PC-9 (cell line): ENCODE data around the gene DOCK6. TPM values are rescaled to one million over a fixed set of nuclear protein-coding genes. Genes with fewer than 3 reads are reported as not detected.

Experiments
- BruUV-seq: library from RNA; stranded (reverse); fragments of 400-500 nt; replicated peaks from 2 replicates; lab custom pipeline; 2021; lab: Mats Ljungman, UMichigan
- CTCF ChIA-PET: fragments of 300-600 bp; sonication (Branson Sonifier 250); formaldehyde crosslinking; loops from one replicate; lab custom pipeline; 2022; ENCODE audit warnings: antibody characterized with exemption; lab: Charles Lee
- POLR2A ChIA-PET: fragments of 300-600 bp; sonication (Branson Sonifier 250); formaldehyde crosslinking; loops from one replicate; lab custom pipeline; 2022; ENCODE audit warnings: antibody characterized with exemption; ENCODE audit not compliant: unreplicated experiment; lab: Charles Lee
- DNase-seq, 2 experiments: peaks; one replicate each; pipeline versions ENCODE4 v3.0.0 to v3.0.0-alpha.2; 2015 to 2022; ENCODE audit warnings: mixed read lengths in 1 of 2
- H2AFZ ChIP-seq: fragments of 200-600 bp; sonication (generic); 2 replicates; pipeline ENCODE4 v1.8.1; 2017; ENCODE audit warnings: antibody characterized with exemption
- H3F3A ChIP-seq: fragments of 200-600 bp; sonication (generic); 2 replicates; pipeline ENCODE4 v1.8.1; 2017; ENCODE audit warnings: antibody characterized with exemption, mild to moderate bottlenecking, low read depth; ENCODE audit not compliant: insufficient read depth
- H3K27ac ChIP-seq: fragments of 200-600 bp; sonication (generic); 2 replicates; pipeline ENCODE4 v1.6.1; 2016; ENCODE audit warnings: mixed run types
- H3K27me3 ChIP-seq: fragments of 200-600 bp; sonication (generic); 2 replicates; pipeline ENCODE4 v1.6.1; 2016; ENCODE audit warnings: low read depth, mixed run types; ENCODE audit not compliant: insufficient read depth
- H3K36me3 ChIP-seq: fragments of 200-600 bp; sonication (generic); 2 replicates; pipeline ENCODE4 v1.6.1; 2016; ENCODE audit warnings: low read depth, mixed run types
- H3K4me1 ChIP-seq: fragments of 200-600 bp; sonication (generic); replicated peaks from 2 replicates; pipeline ENCODE4 v1.6.1; 2016; ENCODE audit warnings: mixed run types; ENCODE audit not compliant: insufficient read depth
- H3K4me2 ChIP-seq: fragments of 200-600 bp; sonication (generic); 2 replicates; pipeline ENCODE4 v1.6.1; 2017; ENCODE audit warnings: mixed run types
- H3K4me3 ChIP-seq: fragments of 200-600 bp; sonication (generic); 2 replicates; pipeline ENCODE4 v1.6.1; 2016; ENCODE audit warnings: mixed run types
- H3K79me2 ChIP-seq: fragments of 200-600 bp; sonication (generic); 2 replicates; pipeline ENCODE4 v1.6.1; 2017; ENCODE audit warnings: low read depth, mixed run types
- H3K9me2 ChIP-seq: fragments of 200-600 bp; sonication (generic); 2 replicates; pipeline ENCODE4 v1.8.1; 2017; ENCODE audit warnings: mild to moderate bottlenecking; ENCODE audit not compliant: insufficient read depth
- H3K9me3 ChIP-seq: fragments of 200-600 bp; sonication (generic); 2 replicates; pipeline ENCODE4 v1.8.1; 2016; ENCODE audit warnings: low read depth; ENCODE audit not compliant: insufficient read depth
- H4K20me1 ChIP-seq: fragments of 200-600 bp; sonication (generic); 2 replicates; pipeline ENCODE4 v1.8.1; 2017; ENCODE audit not compliant: insufficient read depth
- CTCF ChIP-seq: fragments of 200-600 bp; sonication (generic); conservative IDR thresholded peaks from 2 replicates; pipeline ENCODE4 v1.6.1; 2017; ENCODE audit warnings: mixed run types, antibody characterized with exemption, mild to moderate bottlenecking, moderate library complexity
- EZH2 ChIP-seq: fragments of 200-600 bp; sonication (generic); IDR thresholded peaks from 2 replicates; pipeline ENCODE4 v1.8.0; 2017; ENCODE audit warnings: antibody characterized with exemption, low read depth
- intact Hi-C: fragments of 100-400 bp; cut with micrococcal nuclease; formaldehyde crosslinking; loops from one replicate; pipeline ENCODE4 v1.10.0; 2022; ENCODE audit not compliant: unreplicated experiment
- total RNA-seq: library from RNA; stranded (reverse); gene quantifications from 2 replicates; pipeline ENCODE4 v1.2.3, GENCODE V29; 2021

Gene DOCK6
- total RNA-seq, 1 experiment from 2014 or later = 32.5 TPM

- H2AFZ ChIP-seq = no peak overlapping the region
- no peaks in the 10 kb centered on the region for H3K27me3 ChIP-seq
- ChIA-PET POLR2A (no interaction called here), CTCF (no interaction called here)
- H3K36me3 ChIP-seq = no peaks in the 10 kb centered on the region
- H3F3A ChIP-seq = peaks cover 20% of the 10 kb centered on the region
- H4K20me1 ChIP-seq = no peaks in the 10 kb centered on the region
- no peak overlapping the region for H3K4me2 ChIP-seq
- DNase-seq = no peak
- no peaks in the 10 kb centered on the region for H3K9me2 ChIP-seq
- no peak overlapping the region for H3K4me3 ChIP-seq
- no TSS peak for BruUV-seq
- no peaks in the 10 kb centered on the region for H3K9me3 ChIP-seq
- intact Hi-C loops = no loop called here
- no peak overlapping the region for H3K27ac ChIP-seq
- H3K79me2 ChIP-seq = no peaks in the 10 kb centered on the region
- peaks cover 24% of the 10 kb centered on the region for H3K4me1 ChIP-seq
- TF ChIP-seq CTCF = no peak
Observed at GRCh38 chr19:11263726-11264125, 1.4 kb upstream of the DOCK6 start.

- peak overlapping the region; percentile 86 for H2AFZ ChIP-seq
- H3K4me2 ChIP-seq = peak overlapping the region; percentile 90
- H4K20me1 ChIP-seq = peaks cover 4% of the 10 kb centered on the region; the same call in 1 of the 2 replicates
- H3K4me1 ChIP-seq = peaks cover 24% of the 10 kb centered on the region
- no peak overlapping the region for H3K27ac ChIP-seq
- no peak for TF ChIP-seq EZH2
- no peak for TF ChIP-seq CTCF
- intact Hi-C loops = no loop called here
- no peak for DNase-seq
- peak overlapping the region; percentile 83 for H3K4me3 ChIP-seq
- BruUV-seq = no TSS peak
- no peaks in the 10 kb centered on the region for H3K27me3 ChIP-seq
- ChIA-PET POLR2A (no interaction called here), CTCF (interaction anchor here (0.7 kb wide), 1 partner anchor 306 kb away, joined by 3 read pairs; no protein-coding TSS in a partner anchor)
- H3K79me2 ChIP-seq = no peaks in the 10 kb centered on the region
- H3K9me2 ChIP-seq = no peaks in the 10 kb centered on the region
- H3K36me3 ChIP-seq = no peaks in the 10 kb centered on the region
- H3F3A ChIP-seq = peaks cover 27% of the 10 kb centered on the region
- no peaks in the 10 kb centered on the region for H3K9me3 ChIP-seq
Observed at GRCh38 chr19:11261431-11261970, 823 bp downstream of the DOCK6 start.

GRCh38 chr19:11260996-11261395 lies 1.3 kb downstream of the DOCK6 start:
- H2AFZ ChIP-seq = no peak overlapping the region
- H3K27ac ChIP-seq = no peak overlapping the region
- TF ChIP-seq CTCF = no peak
- TF ChIP-seq EZH2 = no peak
- no peaks in the 10 kb centered on the region for H3K27me3 ChIP-seq
- H3K4me1 ChIP-seq = peaks cover 21% of the 10 kb centered on the region
- H4K20me1 ChIP-seq = peaks cover 4% of the 10 kb centered on the region; the same call in 1 of the 2 replicates
- H3K9me3 ChIP-seq = no peaks in the 10 kb centered on the region
- H3F3A ChIP-seq = peaks cover 27% of the 10 kb centered on the region
- H3K79me2 ChIP-seq = no peaks in the 10 kb centered on the region
- no peak for DNase-seq
- POLR2A ChIA-PET = no interaction called here
- H3K9me2 ChIP-seq = no peaks in the 10 kb centered on the region
- BruUV-seq = no TSS peak
- no peaks in the 10 kb centered on the region for H3K36me3 ChIP-seq
- CTCF ChIA-PET = interaction anchor here (0.7 kb wide), 1 partner anchor 307 kb away, joined by 3 read pairs; no protein-coding TSS in a partner anchor
- intact Hi-C loops = no loop called here
- no peak overlapping the region for H3K4me3 ChIP-seq
- no peak overlapping the region for H3K4me2 ChIP-seq
